HG02642 (cell line): ENCODE data around the gene RPE65.
"Not testable (repeated sequence)": the region's sequence is repeated elsewhere in the genome, so short reads cannot be mapped to it uniquely, and the experiment has no call there.

Source experiments
- ATAC-seq: cut with Tn5 transposase; IDR thresholded peaks from one replicate; pipeline ENCODE4 v1.9.1; 2021; ENCODE audit warnings: mild to moderate bottlenecking; ENCODE audit not compliant: unreplicated experiment, poor library complexity

RPE65 gene

DNA sequence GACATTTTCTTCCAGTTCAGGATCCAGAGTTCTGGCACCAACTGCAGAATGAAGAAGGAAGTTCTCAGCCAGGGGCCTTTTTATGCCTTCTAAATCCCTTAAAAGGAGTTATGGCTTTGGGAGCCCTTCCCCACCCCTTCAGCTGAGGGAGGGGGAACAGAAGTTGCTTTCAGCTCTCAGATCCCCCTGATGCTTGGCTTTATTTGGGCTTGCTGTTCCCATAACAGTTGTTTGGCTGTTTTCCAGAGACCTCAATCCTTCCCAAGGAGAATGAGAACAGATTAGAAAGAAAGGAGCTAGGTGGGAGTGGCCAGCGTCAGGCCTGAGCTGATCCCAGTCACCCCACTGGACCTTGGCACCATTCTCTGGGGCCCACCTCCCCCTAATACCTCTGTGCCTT lies at the start of gene RPE65:
TSS of gene RPE65 (minus strand) at position 54 of the 400 bp plus-strand sequence. CDS start at position 5, 49 bp downstream.
- no peak for ATAC-seq

DNA sequence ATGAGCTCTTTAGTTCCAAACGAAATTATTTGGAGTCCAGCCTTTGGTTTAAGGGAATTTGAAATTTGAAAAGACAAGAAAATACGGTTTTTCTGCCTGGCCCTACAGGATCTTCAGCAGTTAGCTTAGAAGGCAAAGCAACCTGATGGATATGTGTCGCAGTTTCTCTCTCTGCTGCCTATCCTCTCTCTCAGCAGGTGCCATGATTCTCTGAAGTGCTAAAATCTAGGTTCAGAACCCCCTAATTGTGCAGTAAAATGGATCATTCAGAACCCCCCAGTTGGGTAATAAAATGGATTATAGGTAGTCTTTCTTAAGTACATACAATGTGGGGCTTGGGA lies 47.6 kb upstream of the RPE65 start:
- ATAC-seq: peak; percentile 15

DNA sequence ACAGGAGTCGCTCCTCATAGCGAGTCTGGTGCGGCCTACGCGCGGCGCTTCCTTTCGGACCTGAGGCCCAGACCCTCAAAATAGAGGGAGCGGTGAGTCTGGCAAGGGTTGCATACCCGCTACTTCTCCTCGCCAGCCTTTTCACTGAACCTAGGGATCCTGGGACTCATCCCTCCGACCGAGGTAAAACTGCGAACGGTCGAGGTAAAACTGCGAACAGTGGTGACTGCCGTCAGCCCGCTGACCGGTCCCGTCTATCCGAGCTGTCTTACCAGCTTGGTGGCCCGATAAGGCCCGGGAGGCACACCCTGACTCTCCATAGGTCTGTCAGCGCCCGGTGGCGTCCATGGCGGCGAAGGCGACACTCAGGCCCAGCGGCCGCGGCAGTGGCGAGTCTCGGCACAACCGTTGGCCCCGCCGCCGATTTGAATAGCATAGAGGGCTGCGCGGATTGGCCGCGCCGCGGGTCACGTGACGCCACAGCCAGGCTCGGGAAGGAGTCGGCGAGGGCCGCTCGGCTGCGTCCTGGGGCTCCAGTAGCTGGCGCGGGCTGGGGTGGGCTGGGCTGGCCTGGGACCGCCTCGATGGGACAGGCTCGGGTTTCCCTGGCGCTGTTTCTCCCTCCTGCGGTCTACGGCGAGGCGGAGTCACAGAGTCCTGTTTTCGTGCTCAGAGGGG lies 47.1 kb upstream of the RPE65 start, which contains the start of gene DEPDC1:
TSS of gene DEPDC1 (minus strand) at position 403 of the 678 bp plus-strand sequence. CDS start at position 320, 83 bp downstream.
- peak; percentile 98 for ATAC-seq

DNA sequence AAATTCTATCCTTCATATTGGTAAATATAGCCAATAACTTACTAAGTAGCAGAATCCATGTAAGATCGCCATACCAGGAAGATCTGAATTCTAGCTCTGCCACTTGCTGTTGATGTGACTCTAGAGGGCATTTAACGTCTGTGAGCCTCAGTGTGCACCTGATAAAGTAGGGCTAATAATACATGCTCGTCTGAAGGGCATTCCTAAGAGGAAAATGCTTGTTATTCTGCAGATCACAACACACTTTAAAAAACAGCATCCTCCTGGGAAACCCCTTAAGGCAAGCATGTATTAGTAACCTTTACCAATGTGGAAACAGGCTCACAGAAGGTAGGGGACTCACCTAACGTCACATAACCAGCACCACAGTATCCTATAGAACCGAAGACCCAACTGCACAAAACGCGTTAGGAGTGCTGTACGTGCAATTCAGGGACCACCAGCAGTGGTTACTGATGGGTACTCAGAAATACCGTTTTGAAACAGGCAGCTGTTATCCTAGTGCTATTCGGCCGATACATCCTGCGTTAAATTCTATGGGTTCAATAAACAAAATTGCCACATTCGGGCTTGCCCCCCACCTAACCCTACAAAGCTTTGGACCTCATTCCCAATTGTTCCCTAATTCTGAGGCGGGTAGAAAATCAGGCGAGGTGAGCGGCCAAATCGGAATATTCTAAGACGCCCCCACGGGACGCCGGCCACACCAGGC lies 46.4 kb upstream of the RPE65 start:
- peak; percentile 16 for ATAC-seq

DNA sequence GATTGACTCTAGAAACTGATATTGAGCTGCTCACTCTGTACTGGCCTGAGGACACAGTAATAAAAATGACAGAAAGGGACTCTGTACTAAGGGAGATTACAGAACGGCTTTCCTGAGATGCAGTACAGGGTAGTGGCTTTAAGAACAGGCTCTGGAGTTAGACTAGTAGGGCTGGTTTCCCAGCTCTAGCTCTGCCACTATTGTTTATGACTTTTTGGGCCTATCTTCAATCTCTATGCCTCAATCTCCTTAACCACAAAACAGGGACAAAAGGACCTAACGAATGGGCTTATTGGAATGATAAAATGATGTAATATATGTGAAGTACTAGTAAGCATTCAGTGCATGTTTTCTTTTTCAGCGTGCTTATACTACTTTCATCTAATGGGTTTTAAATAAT lies 45.8 kb upstream of the RPE65 start:
- ATAC-seq: no peak

DNA sequence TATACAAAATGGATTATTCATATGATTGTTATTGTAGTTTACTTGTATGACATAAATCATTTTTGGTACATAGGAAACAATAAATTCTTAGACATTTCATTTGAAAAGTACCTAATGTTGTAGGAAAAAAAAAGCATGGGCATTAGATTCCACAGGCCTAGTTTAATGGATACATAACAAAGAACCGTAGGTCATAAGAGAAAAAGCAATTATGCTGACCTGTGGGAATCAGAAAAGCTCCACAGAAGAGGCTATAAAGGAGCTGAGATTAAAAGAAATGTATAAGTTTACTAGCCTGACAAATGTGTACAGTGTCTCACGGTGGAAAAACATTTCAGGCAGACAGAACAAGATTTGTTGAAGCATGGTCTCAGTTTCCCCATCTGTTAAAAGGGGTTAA lies 43.4 kb upstream of the RPE65 start:
- ATAC-seq: no peak

DNA sequence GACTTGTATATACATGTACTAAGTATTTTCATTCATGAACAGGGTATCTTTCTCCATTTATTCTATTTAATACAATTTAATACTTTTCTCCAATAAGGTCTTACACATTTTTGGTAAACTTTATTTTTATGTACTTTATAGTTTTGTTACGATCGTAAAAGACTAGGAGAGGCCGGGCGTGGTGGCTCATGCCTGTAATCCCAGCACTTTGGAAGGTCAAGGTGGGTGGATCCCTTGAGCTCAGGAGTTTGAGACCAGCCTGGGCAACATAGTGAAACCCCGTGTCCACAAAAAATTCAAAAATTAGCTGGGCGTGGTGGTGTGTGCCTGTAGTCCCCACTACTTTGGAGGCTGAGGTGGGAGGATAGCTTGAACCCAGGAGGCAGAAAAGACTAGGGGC lies 42.5 kb upstream of the RPE65 start:
- not testable (repeated sequence) for ATAC-seq

DNA sequence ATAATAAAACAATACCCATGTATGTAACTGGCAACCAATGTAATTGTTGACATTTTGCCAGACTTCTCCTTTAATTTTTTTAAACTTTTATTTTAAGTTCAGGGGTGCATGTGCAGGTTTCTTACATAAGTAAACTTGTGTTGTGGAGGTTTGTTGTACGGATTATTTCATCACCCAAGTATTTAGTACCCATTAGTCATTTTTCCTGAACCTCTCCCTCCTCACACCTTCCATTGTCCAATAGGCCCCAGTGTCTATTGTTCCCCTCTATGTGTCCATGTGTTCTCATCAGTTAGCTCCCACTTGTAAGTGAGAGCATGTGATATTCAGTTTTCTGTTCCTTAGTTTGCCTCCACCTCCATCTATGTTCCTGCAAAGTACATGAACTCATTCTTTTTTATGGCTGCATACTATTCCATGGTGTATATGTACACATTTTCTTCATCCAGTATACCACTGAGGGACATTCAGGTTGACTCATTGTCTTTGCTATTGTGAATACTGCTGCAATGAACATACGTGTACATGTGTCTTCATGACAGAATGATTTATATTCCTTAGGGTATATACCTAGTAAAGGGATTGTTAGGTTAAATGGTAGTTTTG lies 40.4 kb upstream of the RPE65 start:
- no peak for ATAC-seq

DNA sequence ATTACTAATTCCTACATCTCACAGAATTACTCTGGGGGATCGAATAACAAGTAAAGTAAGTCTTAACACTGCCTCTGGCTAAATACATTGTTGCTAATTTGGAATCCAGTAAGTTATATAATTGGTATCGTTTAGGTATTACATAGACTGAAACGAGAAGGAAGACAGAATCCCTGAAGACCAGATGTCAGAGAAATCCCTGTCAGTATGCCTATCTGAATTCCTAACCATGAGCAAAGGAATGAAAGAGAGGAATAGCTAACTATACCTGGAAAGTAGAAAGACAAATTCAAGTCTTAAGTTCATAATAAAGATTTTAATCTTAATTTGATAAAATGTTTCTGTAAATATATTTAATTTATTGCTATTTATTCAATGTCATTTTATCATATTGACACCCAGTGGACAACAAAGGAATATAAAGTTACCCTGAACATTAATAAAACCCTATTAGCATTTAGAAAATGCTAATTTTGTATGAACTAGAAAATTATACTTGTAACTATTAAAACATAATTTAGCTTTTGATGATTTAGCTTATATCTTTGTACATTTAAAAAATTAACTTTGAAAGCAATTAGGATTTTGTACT lies 35.8 kb upstream of the RPE65 start:
- ATAC-seq: no peak

DNA sequence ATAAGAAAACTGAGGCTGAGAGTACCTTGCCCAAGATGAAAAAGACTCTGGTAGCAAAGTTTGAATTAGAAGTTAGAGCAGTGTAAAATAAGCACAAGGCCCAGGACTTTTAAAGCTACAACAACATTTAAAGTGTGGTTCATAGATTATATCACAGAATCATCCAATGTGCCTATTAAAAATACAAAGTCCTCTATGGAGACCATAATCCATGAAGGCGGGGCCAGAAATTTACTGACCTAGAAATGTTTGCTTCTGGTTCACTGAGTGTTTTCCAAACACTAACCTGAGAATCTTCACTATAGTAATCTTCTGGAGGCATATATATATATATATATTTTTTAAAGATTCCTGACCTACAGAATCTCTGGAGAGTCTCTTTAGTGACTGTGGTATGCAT lies 34.9 kb upstream of the RPE65 start:
- no peak for ATAC-seq

DNA sequence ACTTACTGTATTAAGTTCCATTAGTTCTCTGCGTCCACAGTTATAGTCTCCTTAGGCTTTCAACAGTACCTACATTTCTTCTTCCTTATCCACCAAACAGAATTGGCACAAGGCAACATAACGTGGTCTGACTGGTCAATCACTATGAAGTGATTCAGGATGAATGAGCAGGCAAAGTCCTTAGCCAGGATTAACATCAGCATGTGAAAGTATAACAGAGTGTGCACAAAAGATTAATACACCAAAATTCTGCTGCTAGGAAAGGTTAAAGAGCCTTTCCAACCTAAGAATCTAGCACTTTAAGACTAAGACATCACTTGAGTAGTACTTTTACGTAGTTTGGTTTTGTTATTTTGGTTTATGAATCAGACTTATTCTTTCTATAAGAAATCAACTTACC lies 31.3 kb upstream of the RPE65 start:
- no peak for ATAC-seq

DNA sequence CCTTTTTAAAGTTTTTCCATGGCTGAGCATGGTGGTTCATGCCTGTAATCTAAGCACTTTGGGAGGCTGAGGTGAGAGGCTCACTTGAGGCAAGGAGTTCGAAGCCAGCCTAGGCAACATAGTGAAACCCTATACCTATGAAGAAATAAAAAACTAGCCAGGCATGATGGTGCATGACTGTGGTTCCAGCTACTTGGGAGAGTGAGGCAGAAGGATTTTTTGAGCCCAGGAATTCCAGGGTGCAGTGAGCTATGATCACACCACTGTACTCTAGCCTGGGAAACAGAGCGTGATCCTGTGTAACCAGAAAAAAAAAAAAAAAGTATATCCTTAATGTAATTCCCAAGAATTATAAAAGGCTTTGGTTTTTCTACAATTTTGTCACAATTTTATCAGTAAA lies 29.7 kb upstream of the RPE65 start:
- ATAC-seq: no peak

DNA sequence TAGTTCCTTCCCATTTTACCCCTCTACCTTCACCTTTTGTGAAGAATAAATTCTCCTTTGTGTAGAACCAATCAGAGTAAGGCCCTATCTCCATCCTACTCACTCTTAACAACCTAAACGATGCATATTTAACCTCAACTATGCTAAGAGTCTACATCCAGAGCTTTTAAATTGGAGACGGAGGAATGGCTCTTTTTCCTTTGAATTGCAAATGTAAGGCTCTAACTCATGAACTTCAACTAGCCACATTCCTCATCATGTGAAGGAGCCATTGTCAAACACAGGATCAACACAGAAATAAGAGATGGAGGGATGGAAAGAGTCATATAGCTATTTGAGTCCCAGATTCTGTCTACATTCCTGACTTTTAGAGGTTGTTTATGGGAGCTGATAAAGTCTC lies 28.9 kb upstream of the RPE65 start:
- ATAC-seq: no peak

DNA sequence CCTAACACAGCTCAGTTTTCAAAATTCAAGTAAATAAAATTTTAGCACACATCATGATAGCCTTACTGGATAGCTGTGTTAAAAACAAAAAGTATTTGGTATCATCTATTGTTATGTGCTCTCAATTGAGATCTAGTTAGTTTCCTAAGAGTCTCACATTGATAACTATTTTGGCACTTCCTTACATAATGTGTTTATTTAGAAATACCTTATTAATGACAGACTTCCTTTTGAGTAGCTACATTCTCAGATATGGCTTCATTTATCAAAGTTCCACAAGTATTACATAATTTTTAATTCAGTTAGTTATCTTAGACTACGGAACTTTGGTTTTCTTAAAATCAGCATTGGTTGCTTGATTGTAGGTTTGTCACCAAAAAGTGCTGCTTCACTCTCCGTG lies 26.9 kb upstream of the RPE65 start:
- ATAC-seq: not testable (repeated sequence)

DNA sequence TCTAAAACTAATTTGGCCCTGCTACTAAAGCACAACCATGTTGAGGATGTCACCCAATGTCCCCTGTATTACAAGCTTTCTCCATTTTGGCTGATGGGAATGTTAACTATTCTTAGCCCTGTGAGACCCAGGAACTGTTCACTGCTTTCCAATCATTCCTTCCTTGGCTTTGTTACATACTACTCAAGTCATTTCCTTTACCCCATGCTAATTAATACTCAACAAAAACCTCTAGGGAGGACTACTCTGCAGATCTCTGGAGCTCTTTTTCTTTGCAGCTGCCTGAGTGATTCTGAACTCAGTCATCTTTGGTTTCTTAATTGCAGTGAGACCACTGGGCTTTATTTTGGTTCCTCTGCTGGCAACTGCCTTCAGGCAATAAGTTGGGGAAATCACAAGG lies 23.3 kb upstream of the RPE65 start:
- ATAC-seq: no peak

DNA sequence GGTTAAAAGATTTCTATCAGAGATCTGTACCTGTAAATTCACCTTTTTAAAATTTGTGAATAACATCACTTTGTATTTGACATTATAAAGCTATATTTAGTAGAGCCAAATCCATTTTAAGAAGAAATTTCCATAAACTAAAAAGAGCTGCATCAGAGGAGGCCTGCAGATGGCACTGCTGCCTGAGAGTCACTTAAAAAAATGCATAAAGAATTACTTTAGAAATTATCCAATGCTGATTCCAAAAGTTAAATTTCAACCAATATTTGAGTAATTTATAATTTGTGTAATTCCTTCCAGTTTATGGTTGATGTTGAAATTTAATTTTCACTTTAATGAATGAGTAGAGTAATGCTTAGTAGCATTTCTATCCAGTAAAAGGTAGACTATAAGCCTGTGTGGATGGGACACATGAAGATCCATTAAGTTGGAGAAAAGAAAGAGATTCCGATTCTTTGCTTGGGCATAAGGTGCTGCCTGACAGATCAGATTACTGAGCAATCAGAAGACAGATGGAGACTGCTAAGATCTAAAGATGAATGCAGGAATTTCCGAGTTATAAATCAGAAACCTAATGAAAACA lies 20.7 kb upstream of the RPE65 start:
- ATAC-seq: no peak

DNA sequence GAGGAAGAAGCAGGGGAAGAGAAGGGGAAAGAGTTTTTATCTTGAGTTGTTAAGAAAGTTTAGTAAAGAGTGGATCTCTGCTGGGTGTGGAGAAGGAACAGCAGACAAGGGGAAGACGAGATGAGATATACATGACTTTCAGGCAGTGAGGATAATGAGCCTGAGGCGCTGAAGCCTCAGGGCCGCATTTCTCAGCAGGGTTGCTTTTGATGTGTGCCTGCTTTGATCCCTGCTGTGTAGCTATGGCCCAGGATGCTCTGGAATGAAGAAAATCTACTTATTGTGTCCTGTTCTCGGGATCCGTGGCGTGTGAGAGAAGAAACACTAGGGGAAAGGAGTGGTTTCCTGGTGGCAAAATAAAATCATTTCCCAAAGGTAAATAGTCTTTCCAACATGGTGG lies 15.1 kb upstream of the RPE65 start:
- ATAC-seq: no peak

DNA sequence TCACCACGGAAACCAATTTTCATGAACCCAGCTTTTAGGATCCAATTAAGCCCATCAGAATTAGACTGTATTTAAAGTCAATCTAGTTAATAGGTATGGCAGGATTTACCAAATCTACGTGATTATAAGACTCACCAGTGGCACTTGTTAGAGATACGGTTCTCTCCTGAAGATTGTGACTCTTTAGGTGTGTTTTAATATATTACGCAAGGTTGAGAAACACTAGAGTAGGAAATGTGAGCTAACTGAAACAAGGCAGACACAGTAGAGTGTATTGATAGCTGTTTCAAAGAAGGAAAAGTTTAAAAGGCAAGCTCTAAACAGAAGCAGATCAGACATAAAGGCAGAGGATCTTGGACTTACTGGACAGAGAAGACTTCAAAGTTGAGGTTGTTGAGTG lies 11.2 kb upstream of the RPE65 start:
- no peak for ATAC-seq

DNA sequence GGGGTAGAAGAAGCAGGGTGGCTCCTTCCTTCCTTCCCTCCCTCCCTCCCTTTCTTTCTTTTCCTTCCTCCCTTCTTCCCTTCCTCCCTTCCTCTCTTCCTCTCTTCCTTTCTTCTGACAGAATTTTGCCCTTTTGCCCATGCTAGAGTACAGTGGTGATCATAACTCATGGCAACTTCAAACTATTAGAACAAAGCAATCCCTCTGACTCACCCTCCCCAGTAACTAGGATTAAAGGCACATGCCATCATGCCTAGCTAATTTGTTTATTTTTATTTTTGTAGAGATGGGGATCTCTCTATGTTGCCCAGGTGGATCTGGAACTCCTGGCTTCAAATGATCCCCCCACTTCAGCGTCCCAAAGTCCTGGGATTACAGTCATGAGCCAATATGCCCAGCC lies 10.0 kb upstream of the RPE65 start:
- ATAC-seq: no peak

DNA sequence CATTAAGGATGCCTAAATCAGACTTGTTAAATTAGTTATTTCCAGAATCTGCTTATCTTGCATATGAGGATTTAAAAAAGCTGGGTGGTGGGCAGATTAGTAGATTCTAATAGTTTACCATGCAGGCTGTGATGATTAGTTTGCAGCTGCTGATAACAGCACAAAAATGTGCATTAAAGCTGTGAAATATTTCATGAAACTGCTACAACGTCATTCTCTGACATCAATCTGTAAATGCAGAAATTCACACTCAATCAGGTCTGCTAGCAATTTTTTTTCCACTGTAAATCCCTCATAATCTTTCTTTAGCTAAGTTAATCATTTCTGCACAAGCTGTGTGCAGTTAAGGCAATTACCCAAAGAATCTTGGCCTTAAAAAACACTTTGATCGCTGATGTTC lies 9.3 kb upstream of the RPE65 start:
- ATAC-seq: no peak

DNA sequence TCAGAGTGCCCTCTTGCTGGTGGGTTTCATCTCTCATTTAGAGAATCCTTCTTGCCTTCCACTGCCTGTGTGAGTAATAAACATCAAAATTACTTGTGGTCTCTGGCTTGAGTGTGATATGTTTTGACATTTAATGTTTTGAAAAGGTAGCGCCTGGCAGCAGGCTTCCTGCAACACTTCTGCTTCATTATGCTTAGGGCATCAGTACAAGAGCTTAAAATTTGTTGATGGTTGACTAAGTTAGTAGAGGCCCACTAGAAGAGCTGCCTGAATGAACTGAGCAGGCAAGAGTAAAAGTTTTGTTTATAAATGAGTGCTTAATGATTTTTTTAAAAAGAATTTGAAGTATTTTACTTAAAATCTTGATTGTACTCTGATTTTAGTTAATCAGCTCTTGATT lies 6.4 kb upstream of the RPE65 start:
- no peak for ATAC-seq
